Kidney epithelial cell (primary cell): ENCODE measurements around the gene CUL7. TPM values are rescaled to one million over a fixed set of nuclear protein-coding genes. Genes with fewer than 3 reads are reported as not detected.

ENCODE experiments used
- DNase-seq: peaks from one replicate; pipeline ENCODE4 v3.0.0-alpha.2; 2010; ENCODE audit warnings: low read depth
- H3K27me3 ChIP-seq: 2 replicates; pipeline ENCODE4 v1.6.0; 2011; ENCODE audit warnings: low read length; ENCODE audit not compliant: control insufficient read depth, insufficient read depth
- H3K36me3 ChIP-seq: 2 replicates; pipeline ENCODE4 v1.5.1; 2011; ENCODE audit warnings: low read length; ENCODE audit not compliant: control insufficient read depth, insufficient read depth
- H3K4me3 ChIP-seq: 2 replicates; pipeline ENCODE4 v1.5.1; 2011; ENCODE audit warnings: low read depth, mild to moderate bottlenecking, control low read depth, low read length
- total RNA-seq: library from RNA; depleted of rRNA; stranded (reverse); fragments of >200 nt; gene quantifications from 2 replicates; pipeline ENCODE4 v1.2.3, GENCODE V29; 2015
- TF ChIP-seq, protein P1 (sequence below): IDR thresholded peaks from 2 replicates; pipeline ENCODE4 v1.5.1; 2011; ENCODE audit warnings: mild to moderate bottlenecking, moderate library complexity, low read length, control low read depth, inconsistent platforms; ENCODE audit not compliant: insufficient read depth, poor library complexity, severe bottlenecking

The CUL7 gene
- total RNA-seq, 1 donor from 2014 or later = 28.1 TPM

DNA sequence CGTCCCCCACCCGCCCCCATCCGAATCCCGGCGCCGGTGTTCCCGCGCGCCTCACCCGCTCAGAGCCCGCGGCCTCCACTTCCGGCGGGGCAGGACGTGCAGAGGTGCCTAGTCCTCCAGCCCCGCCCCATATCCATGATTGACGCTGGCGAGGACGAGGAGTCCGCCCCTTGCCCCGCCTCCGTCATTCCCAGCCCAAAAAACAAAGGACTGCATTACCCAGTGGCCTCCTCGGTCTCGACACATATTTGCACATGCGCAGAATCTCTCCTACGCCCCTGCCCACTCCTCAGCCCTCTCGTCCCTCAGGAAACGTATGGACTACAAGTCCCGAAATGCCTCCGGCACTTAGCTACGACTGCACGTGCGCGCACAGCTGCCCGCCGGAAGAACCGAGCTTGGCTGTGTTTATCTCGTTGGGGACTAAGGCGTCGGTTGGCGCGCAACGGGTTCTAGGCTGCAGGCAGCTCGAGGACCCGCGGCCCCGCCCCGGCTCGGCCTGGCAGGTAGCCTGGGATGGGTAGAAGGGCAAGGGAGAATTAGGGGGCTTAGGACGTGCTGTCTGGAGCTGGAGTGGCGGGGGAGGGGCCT lies 39.7 kb downstream of the CUL7 start, which contains the start of the genes KLHDC3 and MEA1:
Gene KLHDC3 (plus strand): TSS at position 407 of the 591 bp plus-strand sequence. CDS start 2,944 bp downstream, outside the sequence.
Gene MEA1 (minus strand): TSS at position 104 of the 591 bp plus-strand sequence. CDS start 133 bp downstream, outside the sequence.
- Histone ChIP-seq H3K4me3 (peak within 1 kb of the TSS; percentile 95), H3K27me3 (no peaks in the 10 kb centered on the region), H3K36me3 (peaks cover 5% of the 10 kb centered on the region)
- peak; percentile 100 for DNase-seq
- TF ChIP-seq, protein P1, sequence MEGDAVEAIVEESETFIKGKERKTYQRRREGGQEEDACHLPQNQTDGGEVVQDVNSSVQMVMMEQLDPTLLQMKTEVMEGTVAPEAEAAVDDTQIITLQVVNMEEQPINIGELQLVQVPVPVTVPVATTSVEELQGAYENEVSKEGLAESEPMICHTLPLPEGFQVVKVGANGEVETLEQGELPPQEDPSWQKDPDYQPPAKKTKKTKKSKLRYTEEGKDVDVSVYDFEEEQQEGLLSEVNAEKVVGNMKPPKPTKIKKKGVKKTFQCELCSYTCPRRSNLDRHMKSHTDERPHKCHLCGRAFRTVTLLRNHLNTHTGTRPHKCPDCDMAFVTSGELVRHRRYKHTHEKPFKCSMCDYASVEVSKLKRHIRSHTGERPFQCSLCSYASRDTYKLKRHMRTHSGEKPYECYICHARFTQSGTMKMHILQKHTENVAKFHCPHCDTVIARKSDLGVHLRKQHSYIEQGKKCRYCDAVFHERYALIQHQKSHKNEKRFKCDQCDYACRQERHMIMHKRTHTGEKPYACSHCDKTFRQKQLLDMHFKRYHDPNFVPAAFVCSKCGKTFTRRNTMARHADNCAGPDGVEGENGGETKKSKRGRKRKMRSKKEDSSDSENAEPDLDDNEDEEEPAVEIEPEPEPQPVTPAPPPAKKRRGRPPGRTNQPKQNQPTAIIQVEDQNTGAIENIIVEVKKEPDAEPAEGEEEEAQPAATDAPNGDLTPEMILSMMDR = no peak

DNA sequence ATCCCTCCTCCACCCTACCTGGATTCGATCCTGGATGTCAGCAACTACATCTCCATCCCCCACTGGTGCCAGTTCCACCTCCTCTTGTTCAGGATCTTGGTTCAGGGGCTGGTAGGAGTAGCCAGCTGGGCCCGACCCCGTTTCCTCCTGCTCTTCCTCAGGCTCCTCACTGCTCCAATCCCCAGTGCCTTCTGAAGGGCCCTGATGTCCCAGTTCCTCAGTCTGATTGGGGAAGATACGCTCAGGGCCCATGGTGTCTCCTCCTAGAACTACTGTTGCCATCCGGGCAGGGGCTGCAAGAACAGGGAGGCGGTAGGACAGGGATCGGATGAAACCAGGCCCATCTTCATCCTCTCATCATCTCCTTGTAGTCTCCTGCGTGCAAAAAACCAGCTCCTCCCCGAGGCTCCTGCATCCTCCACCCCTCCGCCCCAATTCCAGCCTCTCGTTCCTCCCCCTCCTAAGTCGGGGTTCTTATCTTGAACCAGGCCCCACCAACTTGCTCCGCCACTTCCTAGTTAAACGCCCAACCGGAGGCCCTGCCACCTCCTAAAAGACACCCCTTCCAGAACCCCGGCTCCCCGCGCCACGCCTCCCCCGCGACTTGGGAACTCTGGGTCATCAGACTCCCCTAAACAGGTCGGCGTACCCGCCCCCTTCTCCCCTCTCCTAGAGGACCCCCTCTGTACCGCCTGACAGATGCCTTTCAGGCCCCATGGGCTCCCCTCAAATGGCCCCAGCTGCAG lies 40.4 kb downstream of the CUL7 start:
- Histone ChIP-seq H3K4me3 (peak overlapping the region; percentile 66), H3K27me3 (no peaks in the 10 kb centered on the region), H3K36me3 (peaks cover 6% of the 10 kb centered on the region)
- TF ChIP-seq, protein P1 = no peak
- no peak for DNase-seq

DNA sequence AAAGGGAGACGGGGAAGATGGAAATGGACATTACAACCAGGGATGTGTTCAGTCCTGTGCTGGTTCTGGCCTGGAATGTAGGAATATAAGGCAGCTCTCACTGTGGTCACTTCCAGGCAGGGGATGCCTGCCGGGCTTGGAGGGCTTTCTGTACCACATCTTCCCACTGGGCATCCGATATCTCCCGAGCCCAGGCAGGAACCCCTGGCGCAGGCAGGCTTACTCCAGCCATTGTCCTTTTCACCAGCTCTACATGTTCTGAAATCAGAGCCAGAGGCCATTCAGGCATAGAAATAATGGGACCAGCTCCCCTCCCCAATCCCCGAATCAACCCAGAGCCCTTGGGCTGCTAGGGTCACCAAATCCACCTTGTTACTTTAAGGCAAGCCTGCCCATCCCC lies 41.3 kb downstream of the CUL7 start:
- peaks cover 5% of the 10 kb centered on the region for H3K36me3 ChIP-seq
- no peak for DNase-seq
- H3K4me3 ChIP-seq = no peak overlapping the region
- TF ChIP-seq, protein P1 = no peak
- H3K27me3 ChIP-seq = no peaks in the 10 kb centered on the region

DNA sequence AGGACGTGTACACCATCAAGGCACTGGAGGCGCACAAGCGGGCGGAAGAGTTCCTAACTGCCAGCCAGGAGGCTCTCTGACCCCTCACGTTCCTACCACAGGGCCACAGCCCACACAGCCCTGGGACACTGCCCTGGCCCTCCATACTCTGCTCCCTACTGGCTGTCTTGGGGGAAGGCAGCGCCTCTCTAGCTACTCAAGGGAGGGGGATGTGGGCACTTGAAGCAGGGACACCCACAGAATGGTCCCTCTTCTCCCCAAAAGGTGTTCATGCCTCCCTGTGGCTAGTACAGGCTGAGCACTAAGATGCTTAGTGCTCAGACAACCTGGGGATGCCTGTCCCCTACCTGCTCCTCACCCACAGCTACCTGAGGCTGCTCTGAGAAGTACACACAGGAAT lies 42.4 kb downstream of the CUL7 start:
- H3K36me3 ChIP-seq = peaks cover 5% of the 10 kb centered on the region
- H3K4me3 ChIP-seq = no peak overlapping the region
- no peaks in the 10 kb centered on the region for H3K27me3 ChIP-seq
- DNase-seq = no peak
- TF ChIP-seq, protein P1 = no peak

DNA sequence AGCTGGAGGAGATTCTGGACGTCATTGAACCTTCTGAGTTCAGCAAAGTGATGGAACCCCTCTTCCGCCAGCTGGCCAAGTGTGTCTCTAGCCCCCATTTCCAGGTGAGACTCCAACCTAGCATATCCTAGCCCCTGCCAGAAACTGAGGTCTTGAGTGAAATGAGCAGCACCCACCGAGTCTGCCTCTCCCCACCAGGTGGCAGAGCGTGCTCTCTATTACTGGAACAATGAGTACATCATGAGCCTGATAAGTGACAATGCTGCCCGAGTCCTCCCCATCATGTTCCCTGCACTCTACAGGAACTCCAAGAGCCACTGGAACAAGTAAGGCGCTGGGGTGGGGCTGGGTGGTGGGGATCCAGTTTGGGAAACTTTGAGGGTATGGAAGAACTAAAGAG lies 44.5 kb downstream of the CUL7 start:
- TF ChIP-seq, protein P1 = peak; percentile 53
- peaks cover 5% of the 10 kb centered on the region for H3K36me3 ChIP-seq
- DNase-seq = no peak
- H3K27me3 ChIP-seq = no peaks in the 10 kb centered on the region
- no peak overlapping the region for H3K4me3 ChIP-seq
